Calu3 (cell line): ENCODE results near the gene SLC35A4. TPM values are rescaled to one million over a fixed set of nuclear protein-coding genes. Genes with fewer than 3 reads are reported as not detected.

ENCODE experiments used
- BruUV-seq: library from RNA; stranded (reverse); fragments of 400-500 nt; replicated peaks from 2 replicates; lab custom pipeline; 2021; lab: Mats Ljungman, UMichigan
- CTCF ChIA-PET: fragments of 300-600 bp; sonication (Branson Sonifier 250); formaldehyde crosslinking; loops from one replicate; lab custom pipeline; 2022; ENCODE audit warnings: antibody characterized with exemption; lab: Charles Lee
- DNase-seq: peaks from one replicate; pipeline ENCODE4 v3.0.0; 2022
- H3K27ac Mint-ChIP-seq: one replicate; pipeline ENCODE4 v1.8.0; 2022; ENCODE audit warnings: mixed read lengths; ENCODE audit not compliant: unreplicated experiment
- H3K27me3 Mint-ChIP-seq: one replicate; pipeline ENCODE4 v1.8.0; 2022; ENCODE audit warnings: mixed read lengths; ENCODE audit not compliant: unreplicated experiment
- H3K36me3 Mint-ChIP-seq: one replicate; pipeline ENCODE4 v1.8.0; 2022; ENCODE audit warnings: mild to moderate bottlenecking, moderate library complexity, mixed read lengths; ENCODE audit not compliant: insufficient read depth, unreplicated experiment
- H3K4me1 Mint-ChIP-seq: one replicate; pipeline ENCODE4 v1.8.0; 2022; ENCODE audit warnings: mild to moderate bottlenecking, low read depth, mixed read lengths; ENCODE audit not compliant: unreplicated experiment
- H3K4me3 Mint-ChIP-seq: one replicate; pipeline ENCODE4 v1.8.0; 2022; ENCODE audit warnings: mild to moderate bottlenecking, low read depth, moderate library complexity, mixed read lengths; ENCODE audit not compliant: unreplicated experiment
- H3K9me3 Mint-ChIP-seq: one replicate; pipeline ENCODE4 v1.8.0; 2022; ENCODE audit warnings: low read depth, mixed read lengths; ENCODE audit not compliant: unreplicated experiment
- CTCF ChIP-seq: fragments of 200-600 bp; IDR thresholded peaks from one replicate; pipeline ENCODE4 v1.8.0; 2022; ENCODE audit warnings: antibody characterized with exemption; ENCODE audit not compliant: unreplicated experiment
- intact Hi-C: fragments of 100-400 bp; cut with micrococcal nuclease; formaldehyde crosslinking; loops from one replicate; pipeline ENCODE4 v1.10.0; 2022; ENCODE audit not compliant: unreplicated experiment
- total RNA-seq: library from RNA; stranded (reverse); gene quantifications from 2 replicates; pipeline ENCODE4 v1.2.3, GENCODE V29; 2022

Gene SLC35A4
- total RNA-seq, 1 experiment from 2014 or later: 80.6 TPM

- no peak for TF ChIP-seq CTCF
- H3K36me3 Mint-ChIP-seq: peaks cover 86% of the 10 kb centered on the region
- peaks cover 26% of the 10 kb centered on the region for H3K4me1 Mint-ChIP-seq
- H3K27me3 Mint-ChIP-seq: no peaks in the 10 kb centered on the region
- H3K4me3 Mint-ChIP-seq: peak overlapping the region; percentile 38
- BruUV-seq: no TSS peak
- H3K27ac Mint-ChIP-seq: peak overlapping the region; percentile 49
- CTCF ChIA-PET: interaction anchor here (1.0 to 2.0 kb wide), 2 partner anchors 85 to 91 kb away, joined by 3 to 7 read pairs; partner anchors contain the start of gene CD14
- DNase-seq: no peak
- intact Hi-C loops: no loop called here
- H3K9me3 Mint-ChIP-seq: no peaks in the 10 kb centered on the region
Observed at GRCh38 chr5:140548300-140548688, 16.3 kb upstream of the SLC35A4 start.

GRCh38 chr5:140548791-140549190 is 15.8 kb upstream of the SLC35A4 start:
- Mint-ChIP-seq H3K36me3 (peaks cover 89% of the 10 kb centered on the region), H3K27ac (peak overlapping the region; percentile 49), H3K4me3 (no peak overlapping the region), H3K4me1 (peaks cover 31% of the 10 kb centered on the region), H3K27me3 (no peaks in the 10 kb centered on the region), H3K9me3 (no peaks in the 10 kb centered on the region)
- no TSS peak for BruUV-seq
- DNase-seq: no peak
- intact Hi-C loops: no loop called here
- CTCF ChIA-PET: interaction anchor here (1.0 to 2.0 kb wide), 2 partner anchors 84 to 90 kb away, joined by 3 to 7 read pairs; partner anchors contain the start of gene CD14
- TF ChIP-seq CTCF: no peak

- intact Hi-C loops: loop anchor here (10.0 kb wide), 1 partner anchor 165 kb away; no protein-coding TSS in a partner anchor
- H3K27ac Mint-ChIP-seq: peak overlapping the region; percentile 49
- peaks cover 38% of the 10 kb centered on the region for H3K4me1 Mint-ChIP-seq
- no TSS peak for BruUV-seq
- no peaks in the 10 kb centered on the region for H3K27me3 Mint-ChIP-seq
- H3K36me3 Mint-ChIP-seq: peaks cover 87% of the 10 kb centered on the region
- no peaks in the 10 kb centered on the region for H3K9me3 Mint-ChIP-seq
- peak; percentile 64 for DNase-seq
- H3K4me3 Mint-ChIP-seq: no peak overlapping the region
- CTCF ChIA-PET: interaction anchor here (1.0 kb wide), 1 partner anchor 89 kb away, joined by 3 read pairs; no protein-coding TSS in a partner anchor
- TF ChIP-seq CTCF: no peak
Observed at GRCh38 chr5:140549237-140550144, 15.1 kb upstream of the SLC35A4 start.

GRCh38 chr5:140550147-140551079 is 14.2 kb upstream of the SLC35A4 start:
- Mint-ChIP-seq H3K27me3 (no peaks in the 10 kb centered on the region), H3K9me3 (no peaks in the 10 kb centered on the region), H3K4me3 (no peak overlapping the region), H3K4me1 (peaks cover 46% of the 10 kb centered on the region), H3K27ac (peak overlapping the region; percentile 49), H3K36me3 (peaks cover 85% of the 10 kb centered on the region)
- DNase-seq: no peak
- no TSS peak for BruUV-seq
- intact Hi-C loops: loop anchor here (10.0 kb wide), 1 partner anchor 164 kb away; no protein-coding TSS in a partner anchor
- CTCF ChIA-PET: no interaction called here
- no peak for TF ChIP-seq CTCF
